Loucy (cell line): ENCODE data around the gene MCM8.

Experiments used
- EZH2phosphoT487 ChIP-seq: fragments of 200-600 bp; IDR thresholded peaks from 2 replicates; pipeline ENCODE4 v1.6.1; 2018; ENCODE audit warnings: antibody characterized with exemption, mild to moderate bottlenecking, moderate library complexity, borderline replicate concordance
- TF ChIP-seq, protein P1 (sequence below): fragments of 200-600 bp; sonication (generic); conservative IDR thresholded peaks from 2 replicates; pipeline ENCODE4 v1.5.1; 2014; ENCODE audit warnings: mild to moderate bottlenecking, antibody characterized with exemption, low read length

DNA sequence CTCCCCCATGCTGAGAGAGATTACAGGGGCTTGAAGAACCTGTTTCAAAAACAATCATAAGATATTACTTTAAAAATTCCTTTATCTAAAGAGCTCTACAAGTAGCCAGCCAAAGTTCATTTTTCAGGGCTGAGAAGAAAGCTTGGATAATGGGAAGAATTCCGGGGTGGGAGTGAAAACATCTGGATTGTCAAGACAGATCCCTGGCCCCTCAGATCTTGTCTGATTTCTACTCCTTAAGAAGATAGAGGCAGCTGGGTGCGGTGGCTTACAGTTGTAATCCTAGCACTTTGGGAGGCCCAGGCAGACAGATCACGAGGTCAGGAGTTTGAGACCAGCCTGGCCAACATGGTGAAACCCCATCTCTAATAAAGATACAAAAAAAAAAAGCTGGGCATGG is 24.9 kb upstream of the MCM8 start:
- TF ChIP-seq, protein P1, sequence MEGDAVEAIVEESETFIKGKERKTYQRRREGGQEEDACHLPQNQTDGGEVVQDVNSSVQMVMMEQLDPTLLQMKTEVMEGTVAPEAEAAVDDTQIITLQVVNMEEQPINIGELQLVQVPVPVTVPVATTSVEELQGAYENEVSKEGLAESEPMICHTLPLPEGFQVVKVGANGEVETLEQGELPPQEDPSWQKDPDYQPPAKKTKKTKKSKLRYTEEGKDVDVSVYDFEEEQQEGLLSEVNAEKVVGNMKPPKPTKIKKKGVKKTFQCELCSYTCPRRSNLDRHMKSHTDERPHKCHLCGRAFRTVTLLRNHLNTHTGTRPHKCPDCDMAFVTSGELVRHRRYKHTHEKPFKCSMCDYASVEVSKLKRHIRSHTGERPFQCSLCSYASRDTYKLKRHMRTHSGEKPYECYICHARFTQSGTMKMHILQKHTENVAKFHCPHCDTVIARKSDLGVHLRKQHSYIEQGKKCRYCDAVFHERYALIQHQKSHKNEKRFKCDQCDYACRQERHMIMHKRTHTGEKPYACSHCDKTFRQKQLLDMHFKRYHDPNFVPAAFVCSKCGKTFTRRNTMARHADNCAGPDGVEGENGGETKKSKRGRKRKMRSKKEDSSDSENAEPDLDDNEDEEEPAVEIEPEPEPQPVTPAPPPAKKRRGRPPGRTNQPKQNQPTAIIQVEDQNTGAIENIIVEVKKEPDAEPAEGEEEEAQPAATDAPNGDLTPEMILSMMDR = no peak
- no peak for TF ChIP-seq EZH2phosphoT487
